ENCODE results near the gene NTRK3. TPM values are rescaled to one million over a fixed set of nuclear protein-coding genes. Genes with fewer than 3 reads are reported as not detected.

The NTRK3 gene
- total and polyA plus RNA-seq, 2 of the 13 experiments (the other 11 are each of a cell fraction or from before 2014, with no cell fraction given), result not detected

DNA sequence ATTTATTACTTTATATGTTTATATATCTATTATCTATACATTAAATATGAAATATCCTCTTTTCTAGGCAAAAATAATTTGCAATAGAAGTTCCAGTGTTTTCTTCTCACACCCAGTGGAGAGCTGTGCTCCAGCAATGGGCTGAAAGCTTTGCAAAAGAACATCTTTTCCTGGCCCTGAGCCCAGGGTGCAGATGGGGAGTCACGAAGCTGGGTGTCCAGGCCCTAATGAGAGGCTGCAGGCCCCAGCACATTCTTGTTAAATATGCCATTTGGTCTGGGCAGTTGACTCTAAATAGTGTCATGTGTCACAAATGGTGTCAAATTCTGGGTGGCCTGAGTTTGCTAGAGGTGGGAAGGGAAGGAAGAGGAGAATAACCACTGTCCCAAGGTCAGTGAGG, 5.7 kb downstream of the NTRK3 start:
- in situ Hi-C loops (cut with HindIII; ENCODE audit: extremely low pct_ligation_motif_present, low pct_unique_long_range_greater_than_20kb), result no loop called here

More for the DNA sequence above, 5.7 kb downstream of the NTRK3 start:
- no peak overlapping the region for H3K9ac ChIP-seq (ENCODE audit: insufficient read depth, low read depth, low read length)
- no peaks in the 10 kb centered on the region for H3K9me3 ChIP-seq (ENCODE audit: low read length)
- H3K4me1 ChIP-seq (ENCODE audit: insufficient read depth, low read length), result no peaks in the 10 kb centered on the region
- H3K27ac ChIP-seq (ENCODE audit: extremely low read length, insufficient read depth, low read length), result no peak overlapping the region
- intact Hi-C loops (cut with micrococcal nuclease; ENCODE audit: unreplicated experiment), result no loop called here
- DNase-seq (ENCODE audit: low spot score), result no peak
- H4K20me1 ChIP-seq (ENCODE audit: insufficient read depth, low read length), result no peaks in the 10 kb centered on the region
- H3K27me3 ChIP-seq (ENCODE audit: control insufficient read depth in 1 of 2, insufficient read depth in 2 of 2, low read length in 2 of 2), result peaks cover 3 to 15% of the 10 kb centered on the region in 2 experiments; a peak in 3 of 5 replicates
- no peak overlapping the region for H3K4me2 ChIP-seq (ENCODE audit: low read depth, low read length)
- POLR2A ChIA-PET, result no interaction called here
- H2AFZ ChIP-seq (ENCODE audit: low read length), result no peak overlapping the region
- WGBS (ENCODE audit: low lambda C conversion rate), result 0% methylated on average over 1 of the region's 1 CpG
- H3K79me2 ChIP-seq (ENCODE audit: insufficient read depth, low read length), result no peaks in the 10 kb centered on the region
- ATAC-seq, result no peak
- FAIRE-seq, result no peak
- BruUV-seq (replicated peaks), result no TSS peak
- TF ChIP-seq, protein P1, sequence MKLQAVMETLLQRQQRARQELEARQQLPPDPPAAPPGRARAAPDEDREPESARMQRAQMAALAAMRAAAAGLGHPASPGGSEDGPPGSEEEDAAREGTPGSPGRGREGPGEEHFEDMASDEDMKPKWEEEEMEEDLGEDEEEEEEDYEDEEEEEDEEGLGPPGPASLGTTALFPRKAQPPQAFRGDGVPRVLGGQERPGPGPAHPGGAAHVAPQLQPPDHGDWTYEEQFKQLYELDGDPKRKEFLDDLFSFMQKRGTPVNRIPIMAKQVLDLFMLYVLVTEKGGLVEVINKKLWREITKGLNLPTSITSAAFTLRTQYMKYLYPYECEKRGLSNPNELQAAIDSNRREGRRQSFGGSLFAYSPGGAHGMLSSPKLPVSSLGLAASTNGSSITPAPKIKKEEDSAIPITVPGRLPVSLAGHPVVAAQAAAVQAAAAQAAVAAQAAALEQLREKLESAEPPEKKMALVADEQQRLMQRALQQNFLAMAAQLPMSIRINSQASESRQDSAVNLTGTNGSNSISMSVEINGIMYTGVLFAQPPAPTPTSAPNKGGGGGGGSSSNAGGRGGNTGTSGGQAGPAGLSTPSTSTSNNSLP (IDR thresholded peaks at IDR 0.05; ENCODE audit: low read depth, low read length), result no peak
- TF ChIP-seq NR2C2 (CRISPR knock-in tag; IDR thresholded peaks at IDR 0.05; ENCODE audit: borderline replicate concordance) (no peak), E2F5 (CRISPR knock-in tag; conservative IDR thresholded peaks at IDR 0.05) (no peak), TCF7 (IDR thresholded peaks at IDR 0.05; ENCODE audit: low read depth) (no peak), DNMT3B (CRISPR knock-in tag; conservative IDR thresholded peaks at IDR 0.05) (no peak), TFDP2 (CRISPR knock-in tag; IDR thresholded peaks at IDR 0.05) (no peak), PRPF4 (IDR thresholded peaks at IDR 0.05; ENCODE audit: low read depth, low read length, poor library complexity, severe bottlenecking) (no peak), IKZF1 (IDR thresholded peaks at IDR 0.05) (no peak), ZBTB10 (CRISPR knock-in tag; IDR thresholded peaks at IDR 0.05; ENCODE audit: borderline replicate concordance) (no peak), IRX3 (CRISPR knock-in tag; IDR thresholded peaks at IDR 0.05; ENCODE audit: borderline replicate concordance, low read depth) (no peak)
- TF ChIP-seq, protein P2, sequence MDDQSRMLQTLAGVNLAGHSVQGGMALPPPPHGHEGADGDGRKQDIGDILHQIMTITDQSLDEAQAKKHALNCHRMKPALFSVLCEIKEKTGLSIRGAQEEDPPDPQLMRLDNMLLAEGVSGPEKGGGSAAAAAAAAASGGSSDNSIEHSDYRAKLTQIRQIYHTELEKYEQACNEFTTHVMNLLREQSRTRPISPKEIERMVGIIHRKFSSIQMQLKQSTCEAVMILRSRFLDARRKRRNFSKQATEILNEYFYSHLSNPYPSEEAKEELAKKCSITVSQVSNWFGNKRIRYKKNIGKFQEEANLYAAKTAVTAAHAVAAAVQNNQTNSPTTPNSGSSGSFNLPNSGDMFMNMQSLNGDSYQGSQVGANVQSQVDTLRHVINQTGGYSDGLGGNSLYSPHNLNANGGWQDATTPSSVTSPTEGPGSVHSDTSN (CRISPR knock-in tag; IDR thresholded peaks at IDR 0.05; ENCODE audit: borderline replicate concordance), result no peak
- H3K4me3 ChIP-seq (replicated peaks in 1 of 3; ENCODE audit: insufficient read depth in 1 of 3, low read depth in 2 of 3, low read length in 3 of 3), result no peak overlapping the region
- CTCF ChIA-PET (ENCODE audit: low intra/inter-chr PET ratio, low total read pairs), result no interaction called here
- no peaks in the 10 kb centered on the region for H3K36me3 ChIP-seq (replicated peaks in 1 of 2; ENCODE audit: control insufficient read depth in 1 of 2, insufficient read depth in 2 of 2, low read length in 2 of 2)
